ENCODE data around the gene PLA2G6. TPM values are rescaled to one million over a fixed set of nuclear protein-coding genes. Genes with fewer than 3 reads are reported as not detected.
"Not testable (repeated sequence)": the region's sequence is repeated elsewhere in the genome, so short reads cannot be mapped to it uniquely, and the experiment has no call there.

PLA2G6 gene
- total RNA-seq, 2 experiments from 2014 or later, result 65.0 to 72.0 TPM

DNA sequence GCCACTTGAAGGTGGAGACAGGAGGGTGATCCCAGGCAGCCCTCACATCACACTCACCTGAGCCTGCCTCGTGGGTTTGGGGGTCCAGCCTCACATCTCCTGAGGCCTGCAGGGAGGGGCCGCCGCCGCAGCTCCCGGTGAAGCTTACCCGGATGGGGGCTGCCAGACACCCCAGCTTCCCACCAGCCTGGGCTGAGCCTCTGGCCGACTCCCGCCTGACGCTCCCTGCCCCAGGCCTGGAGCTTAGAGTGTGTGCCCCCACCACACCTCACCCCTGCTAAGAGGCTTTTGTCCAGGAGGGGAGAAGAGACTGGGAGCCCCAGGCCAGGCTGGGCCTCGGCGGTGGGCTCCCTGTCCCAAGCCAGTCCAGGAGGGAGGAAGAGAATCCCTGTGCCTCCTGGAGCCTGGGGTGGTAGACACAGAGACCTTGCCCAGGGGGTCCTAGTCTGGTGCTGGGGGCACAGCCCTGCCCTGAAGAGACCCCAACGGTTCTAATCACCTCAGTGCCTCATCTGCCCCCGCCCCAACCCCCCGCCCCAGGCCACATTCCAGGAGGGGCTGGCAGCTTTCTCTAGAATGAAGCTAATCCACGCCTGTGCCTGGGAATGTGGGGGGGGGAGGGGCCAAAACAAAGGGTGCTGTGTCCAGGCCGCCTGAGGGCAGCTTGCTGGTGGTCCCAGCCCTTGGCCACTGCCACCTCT, 97.5 kb downstream of the PLA2G6 start, which contains the start of gene SLC16A8:
Gene SLC16A8, minus strand, starts transcription at position 254 of the 701 bp plus-strand sequence. CDS start 1,311 bp downstream, outside the sequence.
- Mint-ChIP-seq H3K36me3 (ENCODE audit: low read depth) (no peaks in the 10 kb centered on the region), H3K9me3 (no peaks in the 10 kb centered on the region), H3K4me3 (no peak within 1 kb of the TSS), H3K4me1 (peaks cover 2% of the 10 kb centered on the region), H3K27ac (no peak within 1 kb of the TSS), H3K27me3 (peaks cover 24% of the 10 kb centered on the region)
- POLR2A ChIA-PET, result no interaction called here
- CTCF ChIA-PET, result interaction anchor here (1.0 kb wide), 1 partner anchor 15 kb away, joined by 3 read pairs; no protein-coding TSS in a partner anchor
- DNase-seq, result no peak

DNA sequence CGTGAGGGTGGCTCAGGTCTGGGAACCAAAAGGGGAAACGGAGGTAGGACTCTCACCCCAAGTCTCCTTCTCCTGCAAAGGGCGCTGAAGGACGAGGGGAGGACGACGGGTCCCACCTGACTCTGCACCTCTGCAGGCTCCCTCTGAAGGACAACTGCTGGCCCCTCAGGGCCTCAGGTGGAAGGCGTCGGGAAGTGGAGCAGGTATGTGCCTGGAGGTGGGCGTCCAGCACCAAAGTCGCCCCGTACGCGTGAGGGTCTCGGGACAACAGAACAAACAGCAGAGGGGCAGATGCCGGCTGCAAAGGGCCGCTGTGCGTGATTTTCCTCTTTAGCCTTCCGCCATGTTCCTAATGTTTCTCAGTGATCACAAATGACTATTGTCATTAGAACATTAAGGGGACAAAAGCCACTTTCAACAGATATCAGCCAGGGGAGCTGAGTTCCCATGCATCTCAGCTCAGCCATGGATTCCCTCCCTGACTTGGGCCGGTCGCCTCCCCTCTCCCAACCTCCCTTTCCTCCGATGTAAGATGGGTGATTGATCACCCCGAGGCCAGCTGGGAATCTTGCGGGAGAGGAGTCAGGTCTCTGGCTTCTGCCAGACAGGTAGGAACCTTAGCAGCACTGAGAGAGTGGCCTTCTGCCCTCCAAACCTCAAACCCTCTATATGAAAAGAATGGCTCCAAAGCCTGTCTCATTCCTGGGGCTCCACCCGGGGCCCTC, 98.5 kb downstream of the PLA2G6 start:
- H3K4me1 Mint-ChIP-seq, result peaks cover 2% of the 10 kb centered on the region
- no peaks in the 10 kb centered on the region for H3K9me3 Mint-ChIP-seq
- DNase-seq, result no peak
- H3K27me3 Mint-ChIP-seq, result peaks cover 24% of the 10 kb centered on the region
- H3K27ac Mint-ChIP-seq, result no peak overlapping the region
- ChIA-PET CTCF (no interaction called here), POLR2A (no interaction called here)
- no peak overlapping the region for H3K4me3 Mint-ChIP-seq
- no peaks in the 10 kb centered on the region for H3K36me3 Mint-ChIP-seq (ENCODE audit: low read depth)

- ChIA-PET CTCF (no interaction called here), POLR2A (no interaction called here)
- no peak for DNase-seq
- Mint-ChIP-seq H3K27ac (no peak overlapping the region), H3K36me3 (ENCODE audit: low read depth) (no peaks in the 10 kb centered on the region), H3K4me1 (no peaks in the 10 kb centered on the region), H3K9me3 (no peaks in the 10 kb centered on the region), H3K27me3 (peaks cover 22% of the 10 kb centered on the region), H3K4me3 (no peak overlapping the region)
Measured at GRCh38 chr22:38081941-38082828, 99.4 kb downstream of the PLA2G6 start.

- CTCF ChIA-PET, result no interaction called here
- no peak for DNase-seq
- Mint-ChIP-seq H3K36me3 (ENCODE audit: low read depth) (no peaks in the 10 kb centered on the region), H3K9me3 (no peaks in the 10 kb centered on the region), H3K4me3 (no peak overlapping the region), H3K4me1 (no peaks in the 10 kb centered on the region), H3K27ac (no peak overlapping the region), H3K27me3 (peaks cover 22% of the 10 kb centered on the region)
- POLR2A ChIA-PET, result no interaction called here
Measured at GRCh38 chr22:38081636-38081940, 100.0 kb downstream of the PLA2G6 start.

- ChIA-PET CTCF (no interaction called here), POLR2A (no interaction called here)
- peaks cover 22% of the 10 kb centered on the region for H3K27me3 Mint-ChIP-seq
- no peak for DNase-seq
- H3K4me3 Mint-ChIP-seq, result no peak overlapping the region
- no peak overlapping the region for H3K27ac Mint-ChIP-seq
- H3K9me3 Mint-ChIP-seq, result no peaks in the 10 kb centered on the region
- no peaks in the 10 kb centered on the region for H3K36me3 Mint-ChIP-seq (ENCODE audit: low read depth)
- H3K4me1 Mint-ChIP-seq, result no peaks in the 10 kb centered on the region
Measured at GRCh38 chr22:38080850-38081635, 100.6 kb downstream of the PLA2G6 start.

DNA sequence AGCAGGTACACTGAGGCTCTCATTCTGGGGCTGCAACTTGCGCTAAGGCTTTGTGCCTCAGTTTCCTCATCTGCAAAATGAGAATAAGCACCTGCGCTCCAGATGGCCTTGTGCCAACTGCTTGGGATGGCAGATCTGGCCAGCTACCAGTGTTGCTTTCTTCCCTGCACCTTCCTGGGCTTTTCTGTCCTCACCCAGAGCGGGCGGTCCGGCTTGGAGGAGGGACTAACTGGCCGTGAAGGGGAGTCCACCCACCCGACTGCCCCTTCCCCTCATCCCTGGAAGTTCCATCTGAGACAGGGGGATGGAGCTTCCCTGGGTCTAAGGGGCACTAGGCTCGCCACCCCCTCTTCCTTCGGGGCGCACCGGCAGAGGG, 101.2 kb downstream of the PLA2G6 start:
- H3K27me3 Mint-ChIP-seq, result peaks cover 22% of the 10 kb centered on the region
- H3K9me3 Mint-ChIP-seq, result no peaks in the 10 kb centered on the region
- H3K36me3 Mint-ChIP-seq (ENCODE audit: low read depth), result no peaks in the 10 kb centered on the region
- CTCF ChIA-PET, result no interaction called here
- POLR2A ChIA-PET, result no interaction called here
- H3K4me3 Mint-ChIP-seq, result no peak overlapping the region
- H3K4me1 Mint-ChIP-seq, result no peaks in the 10 kb centered on the region
- H3K27ac Mint-ChIP-seq, result no peak overlapping the region
- no peak for DNase-seq

DNA sequence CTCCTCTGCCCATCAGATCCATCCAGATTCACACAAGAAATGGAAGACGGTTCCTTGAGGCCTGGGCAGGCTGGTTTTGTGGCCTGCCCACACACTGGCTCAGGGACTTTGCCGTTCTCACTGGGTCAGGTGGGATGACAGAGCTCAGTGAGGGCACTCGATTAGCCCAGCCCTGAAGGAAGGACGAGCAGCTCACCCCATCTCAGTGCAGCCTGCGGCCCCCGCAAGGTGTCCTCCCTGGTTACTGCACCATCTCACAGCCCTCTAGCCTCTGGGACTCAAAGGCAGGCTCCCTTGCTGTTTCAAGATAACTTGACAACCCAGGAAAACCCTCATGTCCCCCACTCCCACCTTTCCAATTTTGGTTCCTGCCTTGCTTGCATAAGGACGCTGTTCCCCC, 101.8 kb downstream of the PLA2G6 start:
- Mint-ChIP-seq H3K27ac (no peak overlapping the region), H3K36me3 (ENCODE audit: low read depth) (no peaks in the 10 kb centered on the region), H3K27me3 (peaks cover 22% of the 10 kb centered on the region), H3K9me3 (no peaks in the 10 kb centered on the region), H3K4me3 (no peak overlapping the region), H3K4me1 (no peaks in the 10 kb centered on the region)
- DNase-seq, result no peak
- ChIA-PET CTCF (no interaction called here), POLR2A (no interaction called here)

- H3K27ac Mint-ChIP-seq; DNase-seq; H3K4me1 Mint-ChIP-seq; H3K9me3 Mint-ChIP-seq; H3K36me3 Mint-ChIP-seq (ENCODE audit: low read depth); POLR2A ChIA-PET; H3K4me3 Mint-ChIP-seq: not testable (repeated sequence)
- peaks cover 22% of the 10 kb centered on the region for H3K27me3 Mint-ChIP-seq
- CTCF ChIA-PET, result interaction anchor here (0.6 kb wide), 1 partner anchor 216 kb away, joined by 3 read pairs; no protein-coding TSS in a partner anchor
Measured at GRCh38 chr22:38079208-38079607, 102.4 kb downstream of the PLA2G6 start.

DNA sequence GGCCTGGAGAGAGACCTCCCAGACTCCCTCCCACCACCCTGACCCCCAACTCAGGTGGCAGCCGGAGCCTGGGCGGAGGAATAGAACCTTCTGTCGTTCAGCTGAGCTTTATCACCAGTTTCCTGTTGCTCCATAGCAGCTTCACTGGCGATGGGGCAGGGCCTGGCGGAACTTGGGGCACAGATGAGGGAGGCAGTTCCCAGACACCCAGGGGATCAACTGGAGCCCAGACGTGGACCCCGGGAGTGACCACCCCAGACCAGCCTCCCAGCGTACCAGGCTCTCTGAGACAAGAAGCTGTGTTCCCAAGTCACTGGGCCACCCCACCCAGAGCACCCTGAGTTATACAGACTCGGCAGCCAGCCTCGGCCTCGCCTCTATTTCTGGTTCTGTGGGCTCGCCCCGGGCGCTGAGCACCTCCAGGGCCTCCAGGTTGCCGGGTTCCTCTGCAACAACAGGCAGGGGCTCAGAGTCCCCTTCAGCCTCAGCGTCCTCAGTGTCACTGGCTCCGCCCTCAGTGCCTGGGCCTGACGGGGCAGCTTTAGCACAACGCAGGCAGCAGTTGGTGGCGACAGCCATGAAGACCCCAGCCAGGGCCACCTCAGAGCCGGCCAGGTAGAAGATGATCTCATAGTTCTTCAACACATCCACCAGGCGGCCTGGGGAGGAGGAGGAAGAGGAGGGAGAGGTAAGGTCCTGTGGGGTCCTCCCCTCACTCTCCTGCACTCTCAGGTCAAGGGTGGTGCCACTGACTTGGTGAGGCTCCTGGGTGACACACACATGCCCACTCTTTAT, 103.4 kb downstream of the PLA2G6 start:
- ChIA-PET CTCF (interaction anchor here (0.6 kb wide), 1 partner anchor 1017 kb away, joined by 3 read pairs; no protein-coding TSS in a partner anchor), POLR2A (no interaction called here)
- Mint-ChIP-seq H3K27me3 (peaks cover 20% of the 10 kb centered on the region), H3K36me3 (ENCODE audit: low read depth) (no peaks in the 10 kb centered on the region), H3K27ac (no peak overlapping the region), H3K9me3 (no peaks in the 10 kb centered on the region), H3K4me3 (no peak overlapping the region), H3K4me1 (no peaks in the 10 kb centered on the region)
- DNase-seq, result no peak

DNA sequence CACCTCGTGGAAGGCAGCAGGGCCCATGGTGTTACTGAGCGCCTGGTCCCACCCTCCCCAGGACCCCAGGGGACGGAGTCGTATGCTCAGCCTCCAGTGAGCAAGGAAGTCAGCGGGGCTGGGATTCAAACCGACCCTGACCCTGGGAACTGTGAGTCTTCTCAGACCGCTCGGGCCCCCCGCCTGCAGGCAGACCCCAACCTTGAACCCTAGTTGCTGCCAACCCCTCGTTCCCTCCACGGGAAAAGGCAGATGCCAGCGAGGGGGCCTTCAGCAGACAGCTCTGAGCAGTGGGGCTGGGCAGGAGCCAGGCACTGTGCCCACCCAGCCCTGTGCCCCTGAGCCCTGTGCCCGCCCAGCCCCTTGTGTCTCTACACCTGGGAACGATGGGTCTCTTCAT, 104.0 kb downstream of the PLA2G6 start:
- Mint-ChIP-seq H3K4me3 (no peak overlapping the region), H3K27me3 (peaks cover 15% of the 10 kb centered on the region), H3K27ac (no peak overlapping the region), H3K9me3 (no peaks in the 10 kb centered on the region), H3K4me1 (no peaks in the 10 kb centered on the region), H3K36me3 (ENCODE audit: low read depth) (no peaks in the 10 kb centered on the region)
- no peak for DNase-seq
- CTCF ChIA-PET, result interaction anchor here (0.6 kb wide), 1 partner anchor 1017 kb away, joined by 3 read pairs; no protein-coding TSS in a partner anchor
- POLR2A ChIA-PET, result no interaction called here

DNA sequence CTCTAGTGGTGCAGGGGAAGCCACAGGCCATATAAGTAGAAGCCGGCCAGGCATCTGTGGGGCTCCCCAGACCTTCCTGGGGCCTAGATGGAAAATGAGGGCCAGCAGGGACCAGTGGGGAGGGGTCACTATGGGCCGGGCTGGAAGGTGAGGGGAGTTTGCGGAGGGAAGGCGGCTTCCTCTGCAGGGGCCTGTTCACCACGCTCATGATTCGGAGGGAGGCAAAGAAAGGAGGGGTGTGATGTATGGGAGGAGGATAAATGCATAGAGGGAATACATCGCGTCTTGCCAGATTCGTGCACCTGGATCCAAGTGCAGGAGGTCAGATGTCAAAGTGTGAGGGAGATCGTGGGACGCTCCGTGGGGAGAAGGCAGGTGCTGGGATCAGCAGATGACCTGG, 104.5 kb downstream of the PLA2G6 start:
- Mint-ChIP-seq H3K4me3 (no peak overlapping the region), H3K9me3 (no peaks in the 10 kb centered on the region), H3K36me3 (ENCODE audit: low read depth) (no peaks in the 10 kb centered on the region), H3K4me1 (no peaks in the 10 kb centered on the region), H3K27ac (no peak overlapping the region), H3K27me3 (peaks cover 15% of the 10 kb centered on the region)
- ChIA-PET CTCF (no interaction called here), POLR2A (no interaction called here)
- no peak for DNase-seq

- DNase-seq, result no peak
- H3K4me1 Mint-ChIP-seq, result no peaks in the 10 kb centered on the region
- POLR2A ChIA-PET, result no interaction called here
- H3K9me3 Mint-ChIP-seq, result no peaks in the 10 kb centered on the region
- H3K4me3 Mint-ChIP-seq, result no peak overlapping the region
- H3K27ac Mint-ChIP-seq, result no peak overlapping the region
- H3K27me3 Mint-ChIP-seq, result peaks cover 10% of the 10 kb centered on the region
- no peaks in the 10 kb centered on the region for H3K36me3 Mint-ChIP-seq (ENCODE audit: low read depth)
- CTCF ChIA-PET, result no interaction called here
Measured at GRCh38 chr22:38075961-38076360, 105.7 kb downstream of the PLA2G6 start.

Measured in activated CD4-positive, alpha-beta T cell treated with anti-CD3 and anti-CD28 coated beads, Interleukin-2, amount 10 ng/mL, durations not matched to agents 7 days and 5 days (primary cell).